Gastroesophageal sphincter (tissue), 4 donors: ENCODE data around the gene SH2B2. TPM values are rescaled to one million over a fixed set of nuclear protein-coding genes. Genes with fewer than 3 reads are reported as not detected.

ENCODE experiments used
- ATAC-seq: fragments of 150-250 bp; one replicate; pipeline ENCODE4 v1.9.1; 2016; ENCODE audit warnings: mild to moderate bottlenecking, moderate library complexity
- H3K27ac ChIP-seq, 4 donors: fragments of 200-600 bp; sonication (generic) in 3 of 4; 1 replicate in 3 of 4; 2 replicates in 1 of 4; pipeline ENCODE4 v1.5.1; 2016 to 2019
- H3K27me3 ChIP-seq: fragments of 200-600 bp; sonication (generic); one replicate; pipeline ENCODE4 v1.5.1; 2019
- H3K36me3 ChIP-seq, 2 donors: fragments of 200-600 bp; sonication (generic); one replicate each; pipeline ENCODE4 v1.5.1; 2019; ENCODE audit warnings: control low read depth in 1 of 2
- H3K4me1 ChIP-seq, 3 donors: fragments of 200-600 bp; sonication (generic); 1 replicate in 2 of 3; 2 replicates in 1 of 3; pipeline ENCODE4 v1.5.1; 2016 to 2019; ENCODE audit warnings: control low read depth in 2 of 3
- H3K4me3 ChIP-seq, 2 donors: fragments of 200-600 bp; sonication (generic); one replicate each; pipeline ENCODE4 v1.5.1; 2019; ENCODE audit warnings: mild to moderate bottlenecking in 1 of 2, moderate library complexity in 1 of 2
- H3K9me3 ChIP-seq, 3 donors: fragments of 200-600 bp; sonication (generic); one replicate each; pipeline ENCODE4 v1.5.1; 2017 to 2019; ENCODE audit warnings: control low read depth in 2 of 3
- EP300 ChIP-seq: sonication (generic); formaldehyde crosslinking; IDR thresholded peaks from one replicate; pipeline ENCODE4 v1.6.1; 2017; ENCODE audit warnings: antibody characterized with exemption, mild to moderate bottlenecking
- POLR2A ChIP-seq, 2 donors: fragments of 450-650 bp; IDR thresholded peaks; one replicate each; pipeline ENCODE4 v1.6.1; 2017; ENCODE audit warnings: antibody characterized with exemption in 2 of 2, mild to moderate bottlenecking in 2 of 2, moderate library complexity in 1 of 2
- POLR2AphosphoS5 ChIP-seq: sonication (generic); formaldehyde crosslinking; IDR thresholded peaks from one replicate; pipeline ENCODE4 v1.6.1; 2017; ENCODE audit warnings: antibody characterized with exemption
- WGBS, 2 donors: methylation state at CpG; one replicate each; pipeline ENCODE4 v1.1.5; 2018; ENCODE audit warnings: low coverage in 1 of 2; 5-methylcytosine and 5-hydroxymethylcytosine counted together
- total RNA-seq, 4 donors: library from RNA; depleted of rRNA; stranded (reverse); fragments of >200 nt; gene quantifications; one replicate each; pipeline ENCODE4 v1.1.0, GENCODE V29; 2016
- TF ChIP-seq, protein P1 (sequence below), 4 experiments: fragments of 200-600 bp in 2 of 4; fragments of 450-650 bp in 2 of 4; sonication (generic) in 1 of 4; IDR thresholded peaks; one replicate each; pipeline ENCODE4 v1.5.1; 2017 to 2019; ENCODE audit warnings: antibody characterized with exemption in 4 of 4, mild to moderate bottlenecking in 2 of 4, moderate library complexity in 2 of 4

The SH2B2 gene
- total RNA-seq, 4 donors from 2014 or later = 2.8 to 8.0 (median 3.8) TPM

DNA sequence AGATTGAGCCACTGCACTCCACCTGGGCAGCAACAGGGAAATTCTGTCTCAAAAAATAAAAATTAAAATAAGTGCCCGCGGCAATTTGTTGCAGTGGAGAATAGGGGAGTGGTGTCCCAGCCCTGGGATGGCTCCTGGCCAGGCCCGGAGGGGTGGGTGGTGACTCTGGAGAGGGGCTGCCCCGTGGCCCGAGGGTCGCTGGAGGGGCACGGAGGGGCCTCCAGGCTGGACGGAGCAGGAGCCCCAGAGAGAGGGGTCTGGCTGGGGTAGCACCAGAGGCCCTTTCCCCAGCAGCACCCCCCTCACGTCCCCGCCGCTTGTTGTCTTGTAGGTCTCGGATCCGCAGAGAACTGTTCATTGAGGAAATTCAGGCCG, 38.6 kb upstream of the SH2B2 start:
- 81% methylated on average over 11 of the region's 14 CpGs; no CpG with 5 or more reads in 1 of the 2 donors for WGBS, 2 donors
- no peaks in the 10 kb centered on the region for H3K9me3 ChIP-seq
- no peak for ATAC-seq
- H3K27ac ChIP-seq = no peak overlapping the region
- peaks cover 0 to 82% of the 10 kb centered on the region in 2 donors for H3K36me3 ChIP-seq
- H3K27me3 ChIP-seq = no peaks in the 10 kb centered on the region
- TF ChIP-seq POLR2A (IDR thresholded peaks at IDR 0.05) = no peak
- no peak for TF ChIP-seq EP300
- no peaks in the 10 kb centered on the region for H3K4me1 ChIP-seq
- H3K4me3 ChIP-seq = no peak overlapping the region

DNA sequence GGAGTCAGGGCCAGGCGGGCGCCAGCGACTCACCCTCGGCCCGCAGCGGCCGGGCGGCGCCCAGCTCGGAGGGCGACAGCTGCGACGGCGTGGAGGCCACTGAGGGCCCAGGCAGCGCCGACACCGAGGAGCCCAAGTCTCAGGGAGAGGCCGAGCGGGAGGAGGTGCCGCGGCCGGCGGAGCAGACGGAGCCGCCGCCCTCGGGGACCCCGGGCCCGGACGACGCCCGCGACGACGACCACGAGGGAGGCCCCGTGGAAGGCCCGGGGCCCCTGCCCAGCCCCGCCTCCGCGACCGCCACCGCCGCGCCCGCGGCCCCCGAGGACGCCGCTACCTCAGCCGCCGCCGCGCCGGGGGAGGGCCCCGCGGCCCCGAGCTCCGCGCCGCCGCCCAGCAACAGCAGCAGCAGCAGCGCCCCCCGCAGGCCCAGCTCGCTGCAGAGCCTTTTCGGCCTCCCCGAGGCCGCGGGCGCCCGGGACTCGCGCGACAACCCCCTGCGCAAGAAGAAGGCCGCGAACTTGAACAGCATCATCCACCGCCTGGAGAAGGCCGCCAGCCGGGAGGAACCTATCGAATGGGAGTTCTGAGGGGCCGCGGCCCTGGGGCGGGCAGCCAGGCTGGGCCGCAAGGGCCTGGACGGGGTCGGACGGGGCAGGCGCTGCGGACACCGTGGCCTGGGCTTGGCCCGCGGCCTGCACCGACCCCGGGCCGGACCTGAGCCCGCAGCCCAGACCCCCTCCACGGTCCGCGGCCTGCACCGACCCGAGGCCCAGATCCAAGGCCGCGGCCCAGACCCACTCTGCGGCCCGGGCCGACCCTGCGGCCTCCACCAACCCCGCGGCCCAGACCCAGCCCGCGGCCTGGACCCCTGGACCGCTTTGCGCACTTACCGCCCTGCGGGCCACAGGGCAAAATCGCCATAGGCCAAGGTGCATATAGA, 37.9 kb upstream of the SH2B2 start:
- no peak overlapping the region for H3K4me3 ChIP-seq
- no peak for ATAC-seq
- TF ChIP-seq POLR2AphosphoS5 (no peak), POLR2A (IDR thresholded peaks at IDR 0.05) (no peak), EP300 (no peak)
- TF ChIP-seq, protein P1, sequence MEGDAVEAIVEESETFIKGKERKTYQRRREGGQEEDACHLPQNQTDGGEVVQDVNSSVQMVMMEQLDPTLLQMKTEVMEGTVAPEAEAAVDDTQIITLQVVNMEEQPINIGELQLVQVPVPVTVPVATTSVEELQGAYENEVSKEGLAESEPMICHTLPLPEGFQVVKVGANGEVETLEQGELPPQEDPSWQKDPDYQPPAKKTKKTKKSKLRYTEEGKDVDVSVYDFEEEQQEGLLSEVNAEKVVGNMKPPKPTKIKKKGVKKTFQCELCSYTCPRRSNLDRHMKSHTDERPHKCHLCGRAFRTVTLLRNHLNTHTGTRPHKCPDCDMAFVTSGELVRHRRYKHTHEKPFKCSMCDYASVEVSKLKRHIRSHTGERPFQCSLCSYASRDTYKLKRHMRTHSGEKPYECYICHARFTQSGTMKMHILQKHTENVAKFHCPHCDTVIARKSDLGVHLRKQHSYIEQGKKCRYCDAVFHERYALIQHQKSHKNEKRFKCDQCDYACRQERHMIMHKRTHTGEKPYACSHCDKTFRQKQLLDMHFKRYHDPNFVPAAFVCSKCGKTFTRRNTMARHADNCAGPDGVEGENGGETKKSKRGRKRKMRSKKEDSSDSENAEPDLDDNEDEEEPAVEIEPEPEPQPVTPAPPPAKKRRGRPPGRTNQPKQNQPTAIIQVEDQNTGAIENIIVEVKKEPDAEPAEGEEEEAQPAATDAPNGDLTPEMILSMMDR (IDR thresholded peaks at IDR 0.05) = no peak
- 100% methylated on average over 6 of the region's 117 CpGs; no CpG with 5 or more reads in 1 of the 2 donors for WGBS, 2 donors
- H3K27me3 ChIP-seq = no peaks in the 10 kb centered on the region
- H3K36me3 ChIP-seq = peaks cover 0 to 82% of the 10 kb centered on the region in 2 donors
- H3K27ac ChIP-seq = no peak overlapping the region
- no peaks in the 10 kb centered on the region for H3K9me3 ChIP-seq
- H3K4me1 ChIP-seq = no peaks in the 10 kb centered on the region

DNA sequence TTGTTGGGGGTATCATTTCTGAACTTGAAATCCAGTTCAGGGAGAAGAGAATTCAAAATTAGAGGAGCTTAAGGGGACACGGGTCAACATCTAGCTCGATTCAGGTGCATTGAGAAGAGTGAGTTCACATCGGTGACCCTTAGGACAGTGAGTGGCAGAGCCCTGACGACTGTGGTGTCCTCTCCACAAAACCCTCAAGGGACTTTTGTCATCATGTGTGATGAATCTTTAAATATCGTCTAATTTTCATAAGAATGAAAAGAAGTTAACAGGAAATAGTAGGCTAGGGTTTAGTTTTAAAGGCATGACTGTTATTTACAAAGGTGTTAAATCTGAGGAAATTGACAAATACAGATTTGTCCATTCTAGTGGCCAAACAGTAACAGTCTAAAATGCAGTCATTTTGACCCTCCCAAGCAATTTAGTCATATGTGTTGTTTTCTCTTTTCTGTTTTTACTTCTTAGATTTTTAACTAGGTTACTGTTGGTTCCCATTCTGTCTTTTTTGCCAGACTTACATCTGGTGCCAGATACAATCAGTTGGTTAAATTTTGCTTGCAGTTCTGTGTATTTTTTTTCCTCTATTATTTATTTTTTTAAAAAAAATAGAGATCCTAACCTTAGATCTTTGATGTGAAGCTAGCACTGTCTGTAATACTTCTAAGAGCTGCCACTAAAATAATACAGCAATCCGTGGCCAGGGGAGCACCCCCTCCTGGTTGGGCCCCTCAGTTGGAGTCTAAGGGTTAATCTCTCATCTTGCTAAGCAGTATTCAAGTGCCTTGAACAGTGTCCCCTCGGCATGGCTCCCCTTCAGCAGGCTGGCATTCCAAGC, 34.9 kb upstream of the SH2B2 start:
- 72 to 82% methylated on average over 6 of the region's 7 CpGs for WGBS, 2 donors
- no peak overlapping the region for H3K4me3 ChIP-seq
- no peaks in the 10 kb centered on the region for H3K4me1 ChIP-seq
- H3K27ac ChIP-seq = no peak overlapping the region
- no peaks in the 10 kb centered on the region for H3K9me3 ChIP-seq
- no peak for TF ChIP-seq EP300
- TF ChIP-seq, protein P1 (IDR thresholded peaks at IDR 0.05) = no peak
- TF ChIP-seq POLR2A (IDR thresholded peaks at IDR 0.05) = no peak
- TF ChIP-seq POLR2AphosphoS5 = no peak
- peaks cover 0 to 57% of the 10 kb centered on the region in 2 donors for H3K36me3 ChIP-seq
- ATAC-seq = no peak
- H3K27me3 ChIP-seq = no peaks in the 10 kb centered on the region

DNA sequence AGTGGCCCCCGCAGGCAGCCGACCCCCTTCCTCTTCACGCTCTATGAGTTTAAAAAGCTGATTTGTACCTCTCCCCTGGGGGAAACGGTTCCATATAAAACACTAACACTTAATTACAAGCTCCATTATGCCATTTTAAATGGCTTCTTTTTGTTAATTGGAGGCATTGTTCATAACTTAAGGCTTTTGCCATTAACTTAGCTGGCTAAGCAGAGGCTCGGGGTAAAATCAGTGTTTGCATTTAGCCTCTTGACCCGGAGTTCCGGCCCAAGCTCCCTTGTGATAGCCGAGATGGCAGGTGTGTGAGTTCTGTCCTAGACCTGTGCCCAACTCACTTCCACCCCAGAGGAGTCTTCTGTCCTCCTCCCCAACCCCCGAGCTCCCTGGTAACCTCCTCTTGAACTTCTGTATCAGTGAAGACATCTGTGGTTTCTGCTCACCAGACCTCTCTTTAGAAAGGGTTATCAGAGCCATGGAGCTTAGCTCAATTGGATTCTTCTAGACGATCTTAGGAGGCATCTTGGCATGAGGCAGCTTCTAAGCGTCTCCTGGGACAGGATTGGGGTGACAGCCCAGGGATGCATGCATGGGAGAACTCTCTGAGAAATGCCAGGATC, 34.2 kb upstream of the SH2B2 start:
- TF ChIP-seq POLR2A (IDR thresholded peaks at IDR 0.05) (no peak), POLR2AphosphoS5 (no peak), EP300 (no peak)
- TF ChIP-seq, protein P1 (IDR thresholded peaks at IDR 0.05) = no peak
- no peaks in the 10 kb centered on the region for H3K27me3 ChIP-seq

More for the DNA sequence above, 34.2 kb upstream of the SH2B2 start:
- Histone ChIP-seq H3K4me3 (no peak overlapping the region), H3K27ac (no peak overlapping the region), H3K4me1 (no peaks in the 10 kb centered on the region), H3K36me3 (peaks cover 0 to 51% of the 10 kb centered on the region in 2 donors), H3K9me3 (no peaks in the 10 kb centered on the region)
- ATAC-seq = no peak
- WGBS, 2 donors = 70 to 81% methylated on average over 4 to 11 of the region's 11 CpGs
